Hepatocyte (in vitro differentiated cells): ENCODE data around the gene METTL13. TPM values are rescaled to one million over a fixed set of nuclear protein-coding genes. Genes with fewer than 3 reads are reported as not detected.

ENCODE experiments used
- DNase-seq: peaks from one replicate; pipeline ENCODE4 v3.0.0-alpha.2; 2016; ENCODE audit warnings: low spot score
- H2AFZ ChIP-seq: fragments of 200-600 bp; sonication (generic); 2 replicates; pipeline ENCODE4 v1.6.0; 2016; ENCODE audit warnings: antibody characterized with exemption, mild to moderate bottlenecking
- H3K27ac ChIP-seq: fragments of 200-600 bp; sonication (generic); 2 replicates; pipeline ENCODE4 v1.5.1; 2016; ENCODE audit warnings: mild to moderate bottlenecking
- H3K27me3 ChIP-seq: fragments of 200-600 bp; sonication (generic); 2 replicates; pipeline ENCODE4 v1.6.1; 2016
- H3K36me3 ChIP-seq: fragments of 200-600 bp; sonication (generic); replicated peaks from 2 replicates; pipeline ENCODE4 v1.5.1; 2016; ENCODE audit warnings: low read depth; ENCODE audit not compliant: insufficient read depth
- H3K4me1 ChIP-seq: fragments of 200-600 bp; sonication (generic); 2 replicates; pipeline ENCODE4 v1.5.1; 2016; ENCODE audit warnings: mild to moderate bottlenecking, moderate library complexity; ENCODE audit not compliant: insufficient read depth
- H3K4me2 ChIP-seq: fragments of 200-600 bp; sonication (generic); 2 replicates; pipeline ENCODE4 v1.6.0; 2016
- H3K4me3 ChIP-seq: fragments of 200-600 bp; sonication (generic); 2 replicates; pipeline ENCODE4 v1.5.1; 2016; ENCODE audit warnings: mild to moderate bottlenecking
- H3K79me2 ChIP-seq: fragments of 200-600 bp; sonication (generic); 2 replicates; pipeline ENCODE4 v1.6.0; 2017; ENCODE audit warnings: mild to moderate bottlenecking
- H3K9me2 ChIP-seq: fragments of 200-600 bp; sonication (generic); replicated peaks from 2 replicates; pipeline ENCODE4 v1.6.0; 2017; ENCODE audit warnings: mild to moderate bottlenecking; ENCODE audit not compliant: insufficient read depth
- H3K9me3 ChIP-seq: fragments of 200-600 bp; sonication (generic); 2 replicates; pipeline ENCODE4 v1.5.1; 2016; ENCODE audit warnings: low read depth, mild to moderate bottlenecking
- H4K20me1 ChIP-seq: fragments of 200-600 bp; sonication (generic); 2 replicates; pipeline ENCODE4 v1.6.0; 2016; ENCODE audit warnings: mild to moderate bottlenecking; ENCODE audit not compliant: insufficient read depth, poor library complexity, severe bottlenecking
- EZH2 ChIP-seq: fragments of 200-600 bp; sonication (generic); IDR thresholded peaks from 2 replicates; pipeline ENCODE4 v1.6.1; 2016; ENCODE audit warnings: antibody characterized with exemption, mild to moderate bottlenecking, borderline replicate concordance
- EZH2phosphoT487 ChIP-seq: fragments of 200-600 bp; sonication (generic); IDR thresholded peaks from one replicate; pipeline ENCODE4 v1.6.1; 2018; ENCODE audit warnings: antibody characterized with exemption, mild to moderate bottlenecking, low read depth, moderate library complexity; ENCODE audit not compliant: unreplicated experiment, severe bottlenecking
- WGBS: methylation state at CpG from one replicate; pipeline ENCODE4 v1.1.6; 2016; ENCODE audit warnings: low lambda C conversion rate; ENCODE audit errors: missing lambda C conversion rate; 5-methylcytosine and 5-hydroxymethylcytosine counted together
- polyA plus RNA-seq: library from polyadenylated mRNA; unstranded; fragments of >200 nt; fragmentation: Nextera tagmentation; extraction: Ambion mirVana; gene quantifications from 2 replicates; pipeline ENCODE4 v1.2.1, GENCODE V29; 2016
- total RNA-seq: library from RNA; depleted of rRNA; stranded (reverse); fragments of >200 nt; gene quantifications from 2 replicates; pipeline ENCODE4 v1.2.3, GENCODE V29; 2014
- TF ChIP-seq, protein P1 (sequence below): fragments of 200-600 bp; sonication (generic); IDR thresholded peaks from 2 replicates; pipeline ENCODE4 v1.5.1; 2016; ENCODE audit warnings: antibody characterized with exemption, mild to moderate bottlenecking; ENCODE audit not compliant: poor library complexity

The METTL13 gene
- total and polyA plus RNA-seq, 2 experiments from 2014 or later: 19.5 to 24.4 TPM

- WGBS: 92% methylated on average over 3 of the region's 3 CpGs
- no peak for DNase-seq
- Histone ChIP-seq H3K9me3 (no peaks in the 10 kb centered on the region), H4K20me1 (no peaks in the 10 kb centered on the region), H3K27ac (no peak overlapping the region), H2AFZ (no peak overlapping the region), H3K4me2 (no peak overlapping the region), H3K9me2 (no peaks in the 10 kb centered on the region), H3K4me3 (no peak overlapping the region), H3K79me2 (no peaks in the 10 kb centered on the region), H3K4me1 (no peaks in the 10 kb centered on the region), H3K36me3 (no peaks in the 10 kb centered on the region), H3K27me3 (no peaks in the 10 kb centered on the region)
- TF ChIP-seq EZH2: no peak
- TF ChIP-seq, protein P1, sequence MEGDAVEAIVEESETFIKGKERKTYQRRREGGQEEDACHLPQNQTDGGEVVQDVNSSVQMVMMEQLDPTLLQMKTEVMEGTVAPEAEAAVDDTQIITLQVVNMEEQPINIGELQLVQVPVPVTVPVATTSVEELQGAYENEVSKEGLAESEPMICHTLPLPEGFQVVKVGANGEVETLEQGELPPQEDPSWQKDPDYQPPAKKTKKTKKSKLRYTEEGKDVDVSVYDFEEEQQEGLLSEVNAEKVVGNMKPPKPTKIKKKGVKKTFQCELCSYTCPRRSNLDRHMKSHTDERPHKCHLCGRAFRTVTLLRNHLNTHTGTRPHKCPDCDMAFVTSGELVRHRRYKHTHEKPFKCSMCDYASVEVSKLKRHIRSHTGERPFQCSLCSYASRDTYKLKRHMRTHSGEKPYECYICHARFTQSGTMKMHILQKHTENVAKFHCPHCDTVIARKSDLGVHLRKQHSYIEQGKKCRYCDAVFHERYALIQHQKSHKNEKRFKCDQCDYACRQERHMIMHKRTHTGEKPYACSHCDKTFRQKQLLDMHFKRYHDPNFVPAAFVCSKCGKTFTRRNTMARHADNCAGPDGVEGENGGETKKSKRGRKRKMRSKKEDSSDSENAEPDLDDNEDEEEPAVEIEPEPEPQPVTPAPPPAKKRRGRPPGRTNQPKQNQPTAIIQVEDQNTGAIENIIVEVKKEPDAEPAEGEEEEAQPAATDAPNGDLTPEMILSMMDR: no peak
- TF ChIP-seq EZH2phosphoT487: no peak
Measured at GRCh38 chr1:171816300-171816901, 34.9 kb downstream of the METTL13 start.

GRCh38 chr1:171817511-171818265 is 36.2 kb downstream of the METTL13 start:
- no peaks in the 10 kb centered on the region for H3K36me3 ChIP-seq
- H3K9me3 ChIP-seq: no peaks in the 10 kb centered on the region
- H3K4me1 ChIP-seq: no peaks in the 10 kb centered on the region
- peak overlapping the region; percentile 22 for H3K27ac ChIP-seq
- no peaks in the 10 kb centered on the region for H4K20me1 ChIP-seq
- peak; percentile 59 for DNase-seq
- no peaks in the 10 kb centered on the region for H3K27me3 ChIP-seq
- H2AFZ ChIP-seq: no peak overlapping the region
- TF ChIP-seq EZH2phosphoT487 (no peak), EZH2 (no peak)
- H3K4me2 ChIP-seq: no peak overlapping the region
- H3K79me2 ChIP-seq: no peaks in the 10 kb centered on the region
- no peaks in the 10 kb centered on the region for H3K9me2 ChIP-seq
- WGBS: 21% methylated on average over 3 of the region's 3 CpGs
- H3K4me3 ChIP-seq: no peak overlapping the region

DNA sequence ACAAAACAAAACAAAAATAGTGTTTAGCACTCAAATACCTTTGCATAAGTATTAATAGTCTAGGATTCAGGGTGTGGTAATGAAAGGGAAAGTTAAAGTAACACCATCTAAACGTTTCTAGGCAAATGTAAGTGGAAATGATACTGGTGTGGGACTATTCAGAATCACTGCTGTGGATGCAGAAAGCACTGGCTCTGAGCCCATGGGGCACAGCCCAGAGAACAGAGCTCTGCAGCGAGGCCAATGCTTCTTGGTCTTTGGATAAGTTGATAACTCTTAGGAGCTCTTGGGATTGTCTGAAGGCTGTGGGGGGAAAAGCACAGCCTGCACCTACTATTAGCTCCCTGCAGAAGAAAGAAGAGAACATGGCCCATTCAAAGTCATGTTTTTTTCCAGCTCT is 38.5 kb downstream of the METTL13 start:
- Histone ChIP-seq H3K27ac (no peak overlapping the region), H3K4me3 (no peak overlapping the region), H3K36me3 (no peaks in the 10 kb centered on the region), H3K4me2 (no peak overlapping the region), H2AFZ (no peak overlapping the region), H3K4me1 (no peaks in the 10 kb centered on the region), H3K9me2 (no peaks in the 10 kb centered on the region), H3K27me3 (no peaks in the 10 kb centered on the region), H3K79me2 (no peaks in the 10 kb centered on the region), H3K9me3 (no peaks in the 10 kb centered on the region), H4K20me1 (no peaks in the 10 kb centered on the region)
- TF ChIP-seq EZH2: no peak
- no peak for TF ChIP-seq EZH2phosphoT487
- TF ChIP-seq, protein P1: no peak
- DNase-seq: no peak
- WGBS: 58% methylated on average over 2 of the region's 2 CpGs

DNA sequence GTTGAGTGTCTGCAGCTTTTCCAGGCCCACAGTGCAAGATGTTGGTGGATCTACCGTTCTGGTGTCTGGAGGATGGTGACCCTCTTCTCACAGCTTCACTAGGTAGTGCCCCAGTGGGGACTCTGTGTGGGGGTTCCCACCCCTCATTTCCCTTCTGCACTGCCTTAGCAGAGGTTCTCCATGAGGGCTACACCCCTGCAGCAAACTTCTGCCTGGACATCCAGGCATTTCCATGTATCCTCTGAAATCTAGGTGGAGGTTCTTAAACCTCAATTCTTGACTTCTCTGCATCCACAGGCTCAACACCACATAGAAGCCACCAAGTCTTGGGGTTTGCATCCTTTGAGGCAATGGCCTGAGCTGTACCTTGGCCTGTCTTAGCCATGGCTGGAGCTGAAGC is 45.5 kb downstream of the METTL13 start:
- 53% methylated on average over 1 of the region's 1 CpG for WGBS
- H3K27ac ChIP-seq: no peak overlapping the region
- DNase-seq: no peak
- no peaks in the 10 kb centered on the region for H3K27me3 ChIP-seq
- H3K9me3 ChIP-seq: no peaks in the 10 kb centered on the region
- H3K79me2 ChIP-seq: no peaks in the 10 kb centered on the region
- H3K36me3 ChIP-seq: no peaks in the 10 kb centered on the region
- H2AFZ ChIP-seq: no peak overlapping the region
- H3K9me2 ChIP-seq: no peaks in the 10 kb centered on the region
- H3K4me2 ChIP-seq: no peak overlapping the region
- no peaks in the 10 kb centered on the region for H3K4me1 ChIP-seq
- TF ChIP-seq, protein P1: no peak
- TF ChIP-seq EZH2 (no peak), EZH2phosphoT487 (no peak)
- H3K4me3 ChIP-seq: no peak overlapping the region
- H4K20me1 ChIP-seq: no peaks in the 10 kb centered on the region
